Measurements from ENCODE around the gene UCP2. TPM values are rescaled to one million over a fixed set of nuclear protein-coding genes. Genes with fewer than 3 reads are reported as not detected.

Gene UCP2
- total RNA-seq, 2 experiments from 2014 or later, result 145 to 358 TPM

DNA sequence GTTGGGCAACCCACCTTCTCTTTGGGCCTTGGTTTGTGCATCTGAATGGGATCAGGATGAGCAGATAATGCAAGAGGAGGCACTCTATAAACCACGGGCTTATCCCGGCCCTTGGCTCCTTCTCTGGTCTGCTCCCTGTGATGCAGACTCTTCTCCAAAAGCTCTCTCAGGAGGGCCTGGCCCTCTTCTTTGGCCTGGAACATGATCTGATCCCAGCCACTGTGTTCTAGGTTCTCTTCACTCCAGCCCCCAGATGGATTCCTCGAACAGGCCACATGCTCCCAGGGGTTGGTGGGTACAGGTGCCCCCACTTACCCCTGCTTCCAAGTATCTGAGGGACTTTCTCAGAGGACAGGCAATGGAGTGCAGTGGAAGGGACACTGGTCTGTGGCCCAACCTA, 35.0 kb upstream of the UCP2 start:
- H2AFZ ChIP-seq (ENCODE audit: low read length), result no peak overlapping the region
- BruUV-seq (replicated peaks), result no TSS peak
- H3K36me3 ChIP-seq (ENCODE audit: insufficient read depth, low read length), result no peaks in the 10 kb centered on the region
- CTCF ChIA-PET (ENCODE audit: unreplicated experiment), result no interaction called here
- intact Hi-C loops (cut with micrococcal nuclease; ENCODE audit: unreplicated experiment), result no loop called here
- no peak overlapping the region for H3K4me3 ChIP-seq (ENCODE audit: low read depth, low read length, poor library complexity, severe bottlenecking)
- no peaks in the 10 kb centered on the region for H3K9me2 ChIP-seq (ENCODE audit: insufficient read depth, low read length)
- no peaks in the 10 kb centered on the region for H3K79me2 ChIP-seq (ENCODE audit: insufficient read depth, low read depth, low read length)
- no peak for DNase-seq (ENCODE audit: low spot score)
- no peak overlapping the region for H3K27ac ChIP-seq (ENCODE audit: low read depth, low read length, poor library complexity, severe bottlenecking)
- no peaks in the 10 kb centered on the region for H3K9me3 ChIP-seq (ENCODE audit: low read length)
- H4K20me1 ChIP-seq (ENCODE audit: insufficient read depth, low read length), result no peaks in the 10 kb centered on the region
- POLR2A ChIA-PET, result no interaction called here
- no peak overlapping the region for H3K4me2 ChIP-seq (ENCODE audit: low read length)
- no peak for TF ChIP-seq EZH2phosphoT487 (IDR thresholded peaks at IDR 0.05; ENCODE audit: borderline replicate concordance, low read depth, low read length)
- TF ChIP-seq, protein P1, sequence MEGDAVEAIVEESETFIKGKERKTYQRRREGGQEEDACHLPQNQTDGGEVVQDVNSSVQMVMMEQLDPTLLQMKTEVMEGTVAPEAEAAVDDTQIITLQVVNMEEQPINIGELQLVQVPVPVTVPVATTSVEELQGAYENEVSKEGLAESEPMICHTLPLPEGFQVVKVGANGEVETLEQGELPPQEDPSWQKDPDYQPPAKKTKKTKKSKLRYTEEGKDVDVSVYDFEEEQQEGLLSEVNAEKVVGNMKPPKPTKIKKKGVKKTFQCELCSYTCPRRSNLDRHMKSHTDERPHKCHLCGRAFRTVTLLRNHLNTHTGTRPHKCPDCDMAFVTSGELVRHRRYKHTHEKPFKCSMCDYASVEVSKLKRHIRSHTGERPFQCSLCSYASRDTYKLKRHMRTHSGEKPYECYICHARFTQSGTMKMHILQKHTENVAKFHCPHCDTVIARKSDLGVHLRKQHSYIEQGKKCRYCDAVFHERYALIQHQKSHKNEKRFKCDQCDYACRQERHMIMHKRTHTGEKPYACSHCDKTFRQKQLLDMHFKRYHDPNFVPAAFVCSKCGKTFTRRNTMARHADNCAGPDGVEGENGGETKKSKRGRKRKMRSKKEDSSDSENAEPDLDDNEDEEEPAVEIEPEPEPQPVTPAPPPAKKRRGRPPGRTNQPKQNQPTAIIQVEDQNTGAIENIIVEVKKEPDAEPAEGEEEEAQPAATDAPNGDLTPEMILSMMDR (conservative IDR thresholded peaks at IDR 0.05; ENCODE audit: low read length), result no peak
- peaks cover 23% of the 10 kb centered on the region for H3K4me1 ChIP-seq (ENCODE audit: insufficient read depth, low read length, poor library complexity, severe bottlenecking)

DNA sequence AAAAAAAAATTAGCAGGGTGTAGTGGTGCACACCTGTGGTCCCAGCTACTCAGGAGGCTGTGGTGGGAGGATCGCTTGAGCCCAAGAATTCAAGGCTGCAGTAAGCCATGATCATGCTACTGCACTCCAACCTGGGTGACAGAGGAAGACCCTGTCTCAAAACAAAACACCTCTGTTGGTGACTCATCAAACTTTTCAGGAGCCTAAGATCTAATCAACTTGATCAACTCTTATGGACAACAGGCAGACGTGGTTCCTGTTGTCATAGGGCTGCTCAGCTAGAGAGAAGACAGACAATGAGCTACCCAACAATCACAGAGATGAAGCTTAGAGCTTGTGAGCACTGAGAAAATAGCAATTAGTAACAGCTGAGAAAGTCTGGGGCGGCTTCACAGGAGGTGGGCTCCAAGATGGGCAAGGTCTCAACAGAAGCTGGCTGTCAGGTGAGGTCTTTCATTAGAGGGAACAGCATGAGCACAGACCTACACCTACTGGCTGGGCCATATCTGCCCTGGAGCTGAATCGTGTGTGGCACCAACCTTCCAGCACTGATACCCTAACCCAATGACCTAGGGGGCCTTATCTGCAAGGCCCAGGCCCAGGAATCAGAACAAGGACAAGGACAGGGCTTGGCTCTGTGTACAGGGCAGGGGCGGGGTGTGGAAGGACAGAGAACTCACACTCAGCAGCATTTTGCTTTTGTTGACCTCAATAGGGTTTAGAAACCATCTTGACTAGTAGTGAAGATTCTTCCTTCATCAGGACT, 33.5 kb upstream of the UCP2 start:
- ChIA-PET POLR2A (interaction anchor here (0.6 to 0.9 kb wide), 2 partner anchors 11 to 41 kb away, joined by 3 to 4 read pairs; no protein-coding TSS in a partner anchor), CTCF (ENCODE audit: unreplicated experiment) (no interaction called here)
- no peak overlapping the region for H3K4me2 ChIP-seq (ENCODE audit: low read length)
- no peaks in the 10 kb centered on the region for H3K9me2 ChIP-seq (ENCODE audit: insufficient read depth, low read length)
- no peak for DNase-seq (ENCODE audit: low spot score)
- H3K9me3 ChIP-seq (ENCODE audit: low read length), result no peaks in the 10 kb centered on the region
- H3K4me1 ChIP-seq (ENCODE audit: insufficient read depth, low read length, poor library complexity, severe bottlenecking), result peaks cover 28% of the 10 kb centered on the region
- H3K36me3 ChIP-seq (ENCODE audit: insufficient read depth, low read length), result no peaks in the 10 kb centered on the region
- no peak overlapping the region for H2AFZ ChIP-seq (ENCODE audit: low read length)
- no TSS peak for BruUV-seq (replicated peaks)
- H3K4me3 ChIP-seq (ENCODE audit: low read depth, low read length, poor library complexity, severe bottlenecking), result no peak overlapping the region
- H3K27ac ChIP-seq (ENCODE audit: low read depth, low read length, poor library complexity, severe bottlenecking), result no peak overlapping the region
- intact Hi-C loops (cut with micrococcal nuclease; ENCODE audit: unreplicated experiment), result no loop called here
- H4K20me1 ChIP-seq (ENCODE audit: insufficient read depth, low read length), result no peaks in the 10 kb centered on the region
- no peaks in the 10 kb centered on the region for H3K79me2 ChIP-seq (ENCODE audit: insufficient read depth, low read depth, low read length)
- TF ChIP-seq, protein P1 (conservative IDR thresholded peaks at IDR 0.05; ENCODE audit: low read length), result no peak
- no peak for TF ChIP-seq EZH2phosphoT487 (IDR thresholded peaks at IDR 0.05; ENCODE audit: borderline replicate concordance, low read depth, low read length)

DNA sequence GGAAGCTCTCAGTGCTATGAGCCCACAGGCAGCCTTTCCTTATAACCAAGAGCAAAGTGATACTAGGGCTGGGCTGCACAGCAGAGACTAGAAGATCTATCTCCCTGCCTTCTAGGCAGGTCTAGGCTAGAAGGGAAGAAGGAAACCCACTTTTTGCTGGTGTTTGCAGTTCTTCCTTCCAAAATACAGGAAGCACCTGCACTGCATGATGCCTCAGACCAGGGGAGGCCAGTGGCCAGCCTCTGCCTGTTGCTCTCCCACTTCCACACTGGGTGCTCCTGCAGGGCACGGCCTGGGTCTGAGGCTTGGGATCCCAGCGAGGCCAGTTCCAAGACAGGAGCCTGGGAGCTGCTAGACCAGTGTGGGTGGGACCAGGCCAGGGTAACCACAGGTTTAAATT, 32.2 kb upstream of the UCP2 start:
- intact Hi-C loops (cut with micrococcal nuclease; ENCODE audit: unreplicated experiment), result no loop called here
- TF ChIP-seq, protein P1 (conservative IDR thresholded peaks at IDR 0.05; ENCODE audit: low read length), result no peak
- TF ChIP-seq EZH2phosphoT487 (IDR thresholded peaks at IDR 0.05; ENCODE audit: borderline replicate concordance, low read depth, low read length), result no peak
- POLR2A ChIA-PET, result interaction anchor here (0.7 kb wide), 1 partner anchor 141 kb away, joined by 3 read pairs; no protein-coding TSS in a partner anchor
- no peaks in the 10 kb centered on the region for H3K9me2 ChIP-seq (ENCODE audit: insufficient read depth, low read length)
- H3K27ac ChIP-seq (ENCODE audit: low read depth, low read length, poor library complexity, severe bottlenecking), result no peak overlapping the region
- peaks cover 27% of the 10 kb centered on the region for H3K4me1 ChIP-seq (ENCODE audit: insufficient read depth, low read length, poor library complexity, severe bottlenecking)
- H4K20me1 ChIP-seq (ENCODE audit: insufficient read depth, low read length), result no peaks in the 10 kb centered on the region
- no peaks in the 10 kb centered on the region for H3K79me2 ChIP-seq (ENCODE audit: insufficient read depth, low read depth, low read length)
- BruUV-seq (replicated peaks), result no TSS peak
- no peak overlapping the region for H3K4me3 ChIP-seq (ENCODE audit: low read depth, low read length, poor library complexity, severe bottlenecking)
- no peaks in the 10 kb centered on the region for H3K9me3 ChIP-seq (ENCODE audit: low read length)
- no peaks in the 10 kb centered on the region for H3K36me3 ChIP-seq (ENCODE audit: insufficient read depth, low read length)
- CTCF ChIA-PET (ENCODE audit: unreplicated experiment), result no interaction called here
- no peak for DNase-seq (ENCODE audit: low spot score)
- no peak overlapping the region for H3K4me2 ChIP-seq (ENCODE audit: low read length)
- no peak overlapping the region for H2AFZ ChIP-seq (ENCODE audit: low read length)
